Trophoblast cell (in vitro differentiated cells and primary cell): Measurements from ENCODE around the gene YIF1A.

Source experiments
- DNase-seq, 2 donors: peaks; one replicate each; pipeline ENCODE4 v3.0.0-alpha.2; 2016
- H2AFZ ChIP-seq: 2 replicates; pipeline ENCODE4 v1.6.1; 2013; ENCODE audit warnings: low read length, moderate library complexity, mild to moderate bottlenecking; ENCODE audit not compliant: insufficient read depth, poor library complexity
- H2AK5ac ChIP-seq: 2 replicates; pipeline ENCODE4 v1.6.1; 2013; ENCODE audit warnings: mild to moderate bottlenecking, low read length
- H2BK120ac ChIP-seq: 2 replicates; pipeline ENCODE4 v1.6.1; 2013; ENCODE audit warnings: low read length, mild to moderate bottlenecking, moderate library complexity; ENCODE audit not compliant: insufficient read depth, poor library complexity
- H2BK12ac ChIP-seq: 2 replicates; pipeline ENCODE4 v1.6.1; 2013; ENCODE audit warnings: mild to moderate bottlenecking, low read length, moderate library complexity
- H2BK5ac ChIP-seq: 2 replicates; pipeline ENCODE4 v1.6.1; 2013; ENCODE audit warnings: low read length, low read depth, moderate library complexity, mild to moderate bottlenecking; ENCODE audit not compliant: poor library complexity
- H3K14ac ChIP-seq: 2 replicates; pipeline ENCODE4 v1.6.1; 2013; ENCODE audit warnings: mild to moderate bottlenecking, low read length
- H3K18ac ChIP-seq: 2 replicates; pipeline ENCODE4 v1.6.1; 2013; ENCODE audit warnings: mild to moderate bottlenecking, low read length
- H3K23ac ChIP-seq: 2 replicates; pipeline ENCODE4 v1.6.1; 2013; ENCODE audit warnings: low read length
- H3K27ac ChIP-seq: 2 replicates; pipeline ENCODE4 v1.5.1; 2013; ENCODE audit warnings: low read depth, mild to moderate bottlenecking, inconsistent platforms, low read length, moderate library complexity
- H3K27me3 ChIP-seq: 2 replicates; pipeline ENCODE4 v1.6.1; 2013; ENCODE audit warnings: inconsistent platforms, mild to moderate bottlenecking, low read length, moderate library complexity; ENCODE audit not compliant: insufficient read depth
- H3K36me3 ChIP-seq, 2 experiments: 1 replicate in 1 of 2; 2 replicates in 1 of 2; pipeline ENCODE4 v1.6.1; 2013; ENCODE audit warnings: low read length in 2 of 2, mild to moderate bottlenecking in 2 of 2, moderate library complexity in 1 of 2; ENCODE audit not compliant: insufficient read depth in 2 of 2, control insufficient read depth in 1 of 2
- H3K4ac ChIP-seq: 2 replicates; pipeline ENCODE4 v1.6.1; 2013; ENCODE audit warnings: low read depth, mild to moderate bottlenecking, low read length, moderate library complexity
- H3K4me1 ChIP-seq, 2 experiments: 1 replicate in 1 of 2; 2 replicates in 1 of 2; pipeline ENCODE4 v1.6.1; 2013; ENCODE audit warnings: low read length in 2 of 2, mild to moderate bottlenecking in 2 of 2, moderate library complexity in 1 of 2; ENCODE audit not compliant: insufficient read depth in 2 of 2, control insufficient read depth in 1 of 2
- H3K4me2 ChIP-seq: 2 replicates; pipeline ENCODE4 v1.6.1; 2013; ENCODE audit warnings: inconsistent platforms, mild to moderate bottlenecking, low read length, moderate library complexity
- H3K4me3 ChIP-seq: 2 replicates; pipeline ENCODE4 v1.5.1; 2013; ENCODE audit warnings: mild to moderate bottlenecking, low read depth, low read length, inconsistent platforms
- H3K79me1 ChIP-seq: one replicate; pipeline ENCODE4 v1.6.1; 2013; ENCODE audit warnings: low read length
- H3K79me2 ChIP-seq: 2 replicates; pipeline ENCODE4 v1.6.1; 2013; ENCODE audit warnings: low read length, mild to moderate bottlenecking; ENCODE audit not compliant: control insufficient read depth, insufficient read depth, poor library complexity
- H3K9ac ChIP-seq: 2 replicates; pipeline ENCODE4 v1.6.1; 2013; ENCODE audit warnings: mild to moderate bottlenecking, low read length
- H3K9me3 ChIP-seq: 2 replicates; pipeline ENCODE4 v1.6.1; 2013; ENCODE audit warnings: low read depth, mild to moderate bottlenecking, control low read depth, inconsistent platforms, low read length; ENCODE audit not compliant: insufficient read depth
- H4K12ac ChIP-seq: 2 replicates; pipeline ENCODE4 v1.6.1; 2013; ENCODE audit warnings: low read depth, mild to moderate bottlenecking, low read length, moderate library complexity
- H4K8ac ChIP-seq: 2 replicates; pipeline ENCODE4 v1.6.1; 2013; ENCODE audit warnings: low read depth, mild to moderate bottlenecking, low read length, moderate library complexity
- H4K91ac ChIP-seq: one replicate; pipeline ENCODE4 v1.6.1; 2013; ENCODE audit warnings: low read depth, mild to moderate bottlenecking, low read length, moderate library complexity
- WGBS: extraction: QIAGEN DNeasy Blood & Tissue Kit; methylation state at CpG from one replicate; pipeline ENCODE4 v1.1.7; 2013; ENCODE audit warnings: missing lambda C conversion rate; ENCODE audit not compliant: insufficient read length, insufficient coverage; ENCODE audit errors: extremely low coverage; 5-methylcytosine and 5-hydroxymethylcytosine counted together

Gene YIF1A

DNA sequence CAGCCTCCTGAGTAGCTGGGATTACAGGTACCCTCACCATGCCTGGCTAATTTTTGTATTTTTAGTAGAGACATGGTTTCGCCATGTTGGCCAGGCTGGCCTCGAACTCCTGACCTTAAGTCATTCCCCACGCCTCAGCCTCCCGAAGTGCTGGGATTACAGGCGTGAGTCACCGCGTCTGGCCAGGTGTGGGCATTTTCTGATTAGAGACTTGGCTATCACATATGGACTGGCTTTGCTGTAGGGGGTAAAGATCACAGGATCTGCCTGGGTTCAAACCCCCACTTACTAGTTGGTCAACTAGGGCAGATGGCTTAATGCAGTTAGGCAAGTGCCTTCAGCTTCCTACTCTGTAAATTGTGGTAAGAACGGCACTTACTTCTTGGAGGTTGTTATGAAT, 21.4 kb upstream of the YIF1A start:
- Histone ChIP-seq H3K27ac (no peak overlapping the region), H4K8ac (no peak overlapping the region), H3K79me2 (no peaks in the 10 kb centered on the region), H3K36me3 (no peaks in the 10 kb centered on the region), H3K4ac (no peak overlapping the region), H2BK120ac (no peak overlapping the region), H3K14ac (no peak overlapping the region), H3K79me1 (peaks cover 16% of the 10 kb centered on the region), H2AK5ac (no peak overlapping the region), H3K9ac (no peak overlapping the region), H3K9me3 (peaks cover 2% of the 10 kb centered on the region), H3K18ac (no peak overlapping the region), H3K4me2 (no peak overlapping the region), H3K4me3 (no peak overlapping the region), H4K91ac (no peak overlapping the region), H3K23ac (no peak overlapping the region), H2AFZ (no peak overlapping the region), H3K27me3 (no peaks in the 10 kb centered on the region), H3K4me1 (peaks cover 21% of the 10 kb centered on the region in 2 experiments), H4K12ac (no peak overlapping the region), H2BK5ac (no peak overlapping the region), H2BK12ac (no peak overlapping the region)
- DNase-seq = no peak
- no CpG with 5 or more reads among the region's 8 CpGs for WGBS

DNA sequence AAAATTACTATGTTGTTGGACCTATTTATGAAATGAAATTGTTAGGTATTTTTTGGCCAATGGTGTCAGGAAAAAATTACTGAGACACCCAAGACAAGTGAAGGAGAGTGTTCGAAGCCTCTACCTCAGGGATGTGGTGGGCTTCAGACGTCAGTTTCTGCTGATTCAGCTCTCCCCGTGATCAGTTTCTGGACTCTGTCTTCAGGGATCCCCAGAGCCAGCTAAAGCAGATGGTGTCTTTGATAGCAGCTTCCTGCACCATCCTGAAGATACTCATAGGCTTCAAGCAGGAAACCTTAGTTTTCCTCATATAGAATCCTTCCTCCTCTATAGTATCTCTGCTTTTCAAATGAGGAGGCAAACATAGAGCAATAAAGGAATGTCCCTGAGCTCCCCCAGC, 20.5 kb upstream of the YIF1A start:
- H3K14ac ChIP-seq = no peak overlapping the region

DNA sequence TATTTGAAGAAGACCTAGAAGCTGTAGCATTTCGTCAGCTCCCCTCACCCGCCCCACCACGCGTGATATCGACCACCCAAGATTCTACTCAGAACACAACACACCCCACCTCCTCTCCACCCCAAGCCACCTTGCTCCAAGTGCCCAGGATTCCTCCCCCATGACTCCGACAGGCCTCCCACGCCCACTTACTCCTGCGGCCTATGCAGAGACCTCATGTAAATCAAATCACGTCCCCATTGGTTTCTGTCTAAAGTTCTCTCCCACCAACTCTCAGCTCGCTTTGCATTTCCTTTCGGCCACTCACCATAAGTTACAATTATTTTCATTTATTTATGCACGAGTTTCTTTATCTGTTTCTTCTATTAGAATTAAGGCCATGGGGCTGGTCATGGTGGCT, 13.7 kb upstream of the YIF1A start:
- H3K4me3 ChIP-seq = no peak overlapping the region
- no peak for DNase-seq
- H3K4me1 ChIP-seq = no peaks in the 10 kb centered on the region
- H3K14ac ChIP-seq = no peak overlapping the region
- H3K79me2 ChIP-seq = no peaks in the 10 kb centered on the region
- no peaks in the 10 kb centered on the region for H3K9me3 ChIP-seq
- no peak overlapping the region for H3K4me2 ChIP-seq
- no peak overlapping the region for H2AFZ ChIP-seq
- no peak overlapping the region for H3K9ac ChIP-seq
- H4K91ac ChIP-seq = no peak overlapping the region
- H3K18ac ChIP-seq = no peak overlapping the region
- H4K8ac ChIP-seq = no peak overlapping the region
- no peak overlapping the region for H2BK12ac ChIP-seq
- peaks cover 3% of the 10 kb centered on the region for H3K27me3 ChIP-seq
- H3K4ac ChIP-seq = no peak overlapping the region
- no peak overlapping the region for H3K23ac ChIP-seq
- no peak overlapping the region for H4K12ac ChIP-seq
- H3K79me1 ChIP-seq = no peaks in the 10 kb centered on the region
- H2BK5ac ChIP-seq = no peak overlapping the region
- H3K27ac ChIP-seq = no peak overlapping the region
- H3K36me3 ChIP-seq = no peaks in the 10 kb centered on the region
- H2AK5ac ChIP-seq = no peak overlapping the region
- H2BK120ac ChIP-seq = no peak overlapping the region
- no CpG with 5 or more reads among the region's 12 CpGs for WGBS

More for the DNA sequence above, 20.5 kb upstream of the YIF1A start:
- Histone ChIP-seq H2AFZ (no peak overlapping the region), H3K18ac (no peak overlapping the region), H3K4me1 (peaks cover 16 to 18% of the 10 kb centered on the region in 2 experiments), H3K23ac (no peak overlapping the region), H4K8ac (no peak overlapping the region), H3K27me3 (peaks cover 3% of the 10 kb centered on the region), H2BK12ac (no peak overlapping the region), H3K36me3 (no peaks in the 10 kb centered on the region), H3K4me2 (no peak overlapping the region), H4K91ac (no peak overlapping the region), H3K9ac (no peak overlapping the region), H2AK5ac (no peak overlapping the region), H3K27ac (no peak overlapping the region), H4K12ac (no peak overlapping the region), H3K79me2 (no peaks in the 10 kb centered on the region), H3K79me1 (peaks cover 14% of the 10 kb centered on the region), H3K4me3 (no peak overlapping the region), H2BK120ac (no peak overlapping the region), H3K4ac (no peak overlapping the region), H2BK5ac (no peak overlapping the region), H3K9me3 (no peaks in the 10 kb centered on the region)
- no CpG with 5 or more reads among the region's 3 CpGs for WGBS
- no peak for DNase-seq

DNA sequence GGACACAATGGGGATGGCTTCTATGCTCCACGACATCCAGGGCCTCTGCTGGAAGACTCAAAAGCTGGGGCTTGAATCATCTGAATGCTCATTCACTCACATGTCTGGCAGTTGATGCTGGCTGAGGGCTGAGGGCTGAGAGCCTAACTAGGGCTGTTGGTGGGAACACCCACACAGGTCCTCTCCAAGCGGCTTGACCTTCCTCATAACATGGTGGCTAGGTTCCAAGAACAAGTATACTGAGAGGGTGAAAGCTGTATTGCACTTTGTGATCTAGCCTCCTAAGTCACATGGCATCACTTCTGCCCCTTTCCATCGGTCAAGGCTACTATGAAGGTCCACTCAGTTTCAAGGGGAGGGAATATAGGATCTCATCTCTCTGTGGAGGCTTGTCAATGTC, 10.2 kb upstream of the YIF1A start:
- Histone ChIP-seq H3K79me1 (no peaks in the 10 kb centered on the region), H2BK5ac (no peak overlapping the region), H3K9ac (no peak overlapping the region), H4K12ac (no peak overlapping the region), H3K27me3 (no peaks in the 10 kb centered on the region), H3K4ac (no peak overlapping the region), H3K14ac (no peak overlapping the region), H2BK120ac (no peak overlapping the region), H3K79me2 (no peaks in the 10 kb centered on the region), H3K27ac (no peak overlapping the region), H2AK5ac (no peak overlapping the region), H3K36me3 (no peaks in the 10 kb centered on the region), H3K4me1 (no peaks in the 10 kb centered on the region), H3K9me3 (peaks cover 3% of the 10 kb centered on the region), H3K23ac (no peak overlapping the region), H3K4me3 (no peak overlapping the region), H2BK12ac (no peak overlapping the region), H2AFZ (no peak overlapping the region), H3K4me2 (no peak overlapping the region), H3K18ac (no peak overlapping the region), H4K91ac (no peak overlapping the region), H4K8ac (no peak overlapping the region)
- WGBS = no CpG with 5 or more reads among the region's 3 CpGs
- no peak for DNase-seq
